ENCODE data around the gene MED25. TPM values are rescaled to one million over a fixed set of nuclear protein-coding genes. Genes with fewer than 3 reads are reported as not detected.

Gene MED25
- total RNA-seq, 1 experiment from 2014 or later: 99.6 TPM

GRCh38 chr19:49830766-49831165, 12.7 kb downstream of the MED25 start:
- ChIA-PET CTCF (no interaction called here), POLR2A (ENCODE audit: unreplicated experiment) (no interaction called here)
- intact Hi-C loops (cut with micrococcal nuclease; ENCODE audit: unreplicated experiment): no loop called here
- peaks cover 2% of the 10 kb centered on the region; the same call in 1 of the 2 replicates for H3K79me2 ChIP-seq (ENCODE audit: low read depth)
- no peak overlapping the region for H3K4me3 ChIP-seq
- no peak overlapping the region for H2AFZ ChIP-seq
- DNase-seq: no peak
- no peaks in the 10 kb centered on the region for H3K4me1 ChIP-seq (replicated peaks; ENCODE audit: insufficient read depth)
- peaks cover 34% of the 10 kb centered on the region for H4K20me1 ChIP-seq (ENCODE audit: insufficient read depth)
- no peaks in the 10 kb centered on the region for H3K9me3 ChIP-seq (ENCODE audit: insufficient read depth, low read depth)
- no peak overlapping the region for H3K27ac ChIP-seq
- no peak overlapping the region for H3K4me2 ChIP-seq
- H3K9me2 ChIP-seq (ENCODE audit: insufficient read depth): no peaks in the 10 kb centered on the region
- no peaks in the 10 kb centered on the region for H3K27me3 ChIP-seq (ENCODE audit: insufficient read depth, low read depth)
- BruUV-seq (replicated peaks): no TSS peak
- H3K36me3 ChIP-seq (ENCODE audit: low read depth): 0 out of 2 replicates have a peak, but pooled peaks cover 5% of the 10 kb centered on the region
- no peaks in the 10 kb centered on the region for H3F3A ChIP-seq (ENCODE audit: insufficient read depth, low read depth)
- TF ChIP-seq CTCF (conservative IDR thresholded peaks at IDR 0.05) (no peak), EZH2 (IDR thresholded peaks at IDR 0.05; ENCODE audit: low read depth) (no peak)

- no peak for DNase-seq
- intact Hi-C loops (cut with micrococcal nuclease; ENCODE audit: unreplicated experiment): no loop called here
- H3K4me3 ChIP-seq: no peak overlapping the region
- BruUV-seq (replicated peaks): no TSS peak
- ChIA-PET POLR2A (ENCODE audit: unreplicated experiment) (no interaction called here), CTCF (no interaction called here)
- H3K4me1 ChIP-seq (replicated peaks; ENCODE audit: insufficient read depth): no peaks in the 10 kb centered on the region
- peaks cover 26% of the 10 kb centered on the region for H4K20me1 ChIP-seq (ENCODE audit: insufficient read depth)
- no peak overlapping the region for H3K4me2 ChIP-seq
- H3K9me2 ChIP-seq (ENCODE audit: insufficient read depth): no peaks in the 10 kb centered on the region
- H3K36me3 ChIP-seq (ENCODE audit: low read depth): 0 out of 2 replicates have a peak, but pooled peaks cover 5% of the 10 kb centered on the region
- no peak overlapping the region for H3K27ac ChIP-seq
- H3F3A ChIP-seq (ENCODE audit: insufficient read depth, low read depth): no peaks in the 10 kb centered on the region
- H3K79me2 ChIP-seq (ENCODE audit: low read depth): no peaks in the 10 kb centered on the region
- no peak overlapping the region for H2AFZ ChIP-seq
- no peak for TF ChIP-seq EZH2 (IDR thresholded peaks at IDR 0.05; ENCODE audit: low read depth)
- TF ChIP-seq CTCF (conservative IDR thresholded peaks at IDR 0.05): no peak
- H3K9me3 ChIP-seq (ENCODE audit: insufficient read depth, low read depth): no peaks in the 10 kb centered on the region
- no peaks in the 10 kb centered on the region for H3K27me3 ChIP-seq (ENCODE audit: insufficient read depth, low read depth)
These were observed 13.5 kb downstream of the MED25 start for GRCh38 chr19:49831592-49831991.

- H3K4me3 ChIP-seq: no peak overlapping the region
- H3K4me2 ChIP-seq: no peak overlapping the region
- H3K27me3 ChIP-seq (ENCODE audit: insufficient read depth, low read depth): no peaks in the 10 kb centered on the region
- DNase-seq: no peak
- TF ChIP-seq CTCF (conservative IDR thresholded peaks at IDR 0.05) (no peak), EZH2 (IDR thresholded peaks at IDR 0.05; ENCODE audit: low read depth) (no peak)
- H4K20me1 ChIP-seq (ENCODE audit: insufficient read depth): peaks cover 23% of the 10 kb centered on the region
- intact Hi-C loops (cut with micrococcal nuclease; ENCODE audit: unreplicated experiment): no loop called here
- ChIA-PET POLR2A (ENCODE audit: unreplicated experiment) (interaction anchor here (0.6 kb wide), 1 partner anchor 96 kb away, joined by 9 read pairs; no protein-coding TSS in a partner anchor), CTCF (no interaction called here)
- no peaks in the 10 kb centered on the region for H3K9me3 ChIP-seq (ENCODE audit: insufficient read depth, low read depth)
- H3K27ac ChIP-seq: no peak overlapping the region
- no peaks in the 10 kb centered on the region for H3K9me2 ChIP-seq (ENCODE audit: insufficient read depth)
- BruUV-seq (replicated peaks): no TSS peak
- H2AFZ ChIP-seq: no peak overlapping the region
- H3K79me2 ChIP-seq (ENCODE audit: low read depth): no peaks in the 10 kb centered on the region
- no peaks in the 10 kb centered on the region for H3F3A ChIP-seq (ENCODE audit: insufficient read depth, low read depth)
- H3K4me1 ChIP-seq (replicated peaks; ENCODE audit: insufficient read depth): no peaks in the 10 kb centered on the region
- H3K36me3 ChIP-seq (ENCODE audit: low read depth): 0 out of 2 replicates have a peak, but pooled peaks cover 5% of the 10 kb centered on the region
These were observed 14.5 kb downstream of the MED25 start for GRCh38 chr19:49832556-49832955.
